Middle frontal gyrus (tissue), 1 donor: ENCODE data around the gene MAGIX.
A peak's percentile ranks its signal among the peaks of the same experiment; 100 is the strongest.

Source experiments
- DNase-seq: peaks from one replicate; pipeline ENCODE4 v3.0.0-alpha.2; 2015; ENCODE audit warnings: low spot score; ENCODE audit errors: extremely low spot score

Gene MAGIX

DNA sequence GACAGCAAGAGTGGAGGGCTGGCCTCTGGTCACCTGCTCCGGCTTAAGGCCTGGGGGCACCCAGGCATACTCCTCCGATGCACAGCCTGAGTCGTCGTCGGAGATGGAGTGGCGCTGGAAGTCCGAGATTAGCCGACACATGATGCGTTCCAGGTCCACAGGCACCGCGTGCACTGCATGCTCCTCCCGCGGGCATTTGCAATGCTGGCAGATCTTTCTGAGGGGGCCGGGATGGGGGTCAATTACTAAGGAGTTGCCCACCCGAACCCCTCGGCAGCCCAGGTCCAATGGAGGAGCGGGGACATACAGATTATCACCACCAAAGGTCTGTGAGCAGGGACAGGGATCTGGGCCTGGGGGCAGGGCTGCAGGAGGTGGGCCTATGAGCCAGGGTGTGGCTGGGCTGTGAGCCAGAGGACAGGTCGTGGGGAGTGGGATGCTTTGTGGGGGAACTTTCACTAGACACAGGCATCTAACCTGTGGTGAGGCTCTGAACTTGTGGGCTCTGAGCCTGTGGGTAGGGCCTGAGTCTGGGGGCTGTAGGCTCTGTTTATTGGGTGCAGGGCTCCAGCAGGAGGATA, 21.2 kb downstream of the MAGIX start:
- DNase-seq: no peak

DNA sequence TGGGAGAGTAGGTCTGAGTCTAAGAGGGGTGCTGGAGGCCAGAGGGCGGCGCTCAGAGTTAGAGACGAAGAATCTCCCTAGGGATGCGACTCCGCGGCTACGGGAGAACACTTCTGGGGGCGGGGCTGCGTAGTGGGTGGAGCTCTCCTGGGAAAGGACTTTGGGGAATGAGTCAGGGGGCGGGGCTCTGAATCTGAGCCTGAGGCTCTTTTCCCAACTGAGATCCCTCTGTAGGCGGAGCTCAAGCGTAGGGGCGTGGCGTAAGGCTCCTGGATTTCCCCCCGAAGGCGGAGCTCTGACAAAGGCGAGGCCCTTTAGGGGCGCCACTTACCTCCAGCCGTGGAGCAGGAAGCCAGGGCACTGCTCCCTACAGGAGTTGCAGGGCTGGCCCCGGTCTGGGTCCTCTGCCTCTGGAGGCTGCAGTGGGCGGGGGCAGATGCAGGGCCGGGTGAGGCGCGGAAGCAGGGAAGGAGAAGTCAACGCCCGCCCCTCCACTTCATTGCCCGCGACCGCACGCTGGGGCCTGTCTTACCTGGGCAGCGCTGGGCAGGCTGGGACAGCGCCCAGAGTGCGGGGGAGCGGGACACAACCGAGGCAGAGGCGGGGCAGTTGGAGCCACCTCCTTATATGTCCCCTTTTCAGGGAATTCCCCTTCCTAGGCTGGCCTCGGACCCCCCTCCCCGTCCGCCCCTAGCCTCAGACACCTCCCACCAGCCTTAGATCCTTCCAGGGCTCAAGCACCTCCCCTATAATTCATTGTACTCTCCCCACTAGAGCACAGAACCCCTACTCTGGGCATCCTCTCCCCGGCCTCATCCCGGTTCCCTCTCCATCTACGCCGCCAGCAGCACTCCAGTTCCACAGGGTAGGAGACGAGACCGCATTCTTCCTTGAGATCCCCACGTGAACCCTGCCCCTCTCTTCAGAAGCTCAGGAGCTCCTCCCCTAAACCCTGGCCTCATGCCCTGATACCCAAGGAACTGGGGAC, 22.0 kb downstream of the MAGIX start:
- DNase-seq: no peak

DNA sequence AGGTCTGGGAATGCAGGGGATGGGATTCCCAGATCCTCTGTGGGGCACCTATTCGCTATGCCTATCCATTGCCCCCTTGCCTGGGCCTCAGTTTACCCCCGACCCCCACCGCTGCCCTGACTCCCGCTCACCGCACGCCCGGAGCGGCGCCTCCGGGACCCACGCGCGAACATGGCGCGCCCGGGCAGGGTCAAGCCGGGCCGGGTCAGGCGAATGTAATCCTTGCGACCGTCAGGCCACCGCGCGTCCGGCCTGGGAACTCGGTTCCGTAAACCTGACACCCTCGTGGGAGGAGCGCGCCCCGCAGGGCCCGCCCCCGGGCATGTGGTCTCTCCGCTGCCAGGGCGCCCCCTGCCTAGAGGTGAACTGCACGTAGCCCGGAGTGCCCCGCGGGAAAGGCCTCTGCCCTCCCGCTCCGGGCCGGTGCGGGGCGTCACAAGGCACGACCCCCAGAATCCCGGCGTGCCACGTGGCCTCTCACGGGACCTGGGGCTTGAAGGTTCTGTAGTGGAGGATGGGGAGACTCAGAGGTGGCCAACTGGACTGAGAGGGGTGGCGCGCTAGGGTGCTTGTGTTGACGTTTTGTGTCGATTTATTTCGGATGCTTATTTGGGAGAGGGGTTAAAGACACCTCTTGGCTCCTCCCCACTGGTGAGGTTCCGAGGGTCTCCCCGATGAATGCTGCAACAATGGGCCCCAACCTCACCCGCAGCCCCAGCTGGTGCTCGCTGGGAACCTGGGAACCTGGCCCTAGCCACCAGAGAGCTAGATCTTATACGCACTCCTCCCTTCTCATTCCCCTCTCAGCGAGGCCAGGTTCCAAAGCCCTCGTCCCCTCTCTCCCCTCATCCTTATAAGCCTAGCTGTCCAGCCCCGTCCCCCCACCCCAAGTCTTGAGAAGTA, 23.8 kb downstream of the MAGIX start, which contains the start of gene PRICKLE3:
TSS of gene PRICKLE3 (minus strand) at position 249 of the 903 bp plus-strand sequence. CDS start at position 173, 76 bp downstream.
- DNase-seq: no peak

DNA sequence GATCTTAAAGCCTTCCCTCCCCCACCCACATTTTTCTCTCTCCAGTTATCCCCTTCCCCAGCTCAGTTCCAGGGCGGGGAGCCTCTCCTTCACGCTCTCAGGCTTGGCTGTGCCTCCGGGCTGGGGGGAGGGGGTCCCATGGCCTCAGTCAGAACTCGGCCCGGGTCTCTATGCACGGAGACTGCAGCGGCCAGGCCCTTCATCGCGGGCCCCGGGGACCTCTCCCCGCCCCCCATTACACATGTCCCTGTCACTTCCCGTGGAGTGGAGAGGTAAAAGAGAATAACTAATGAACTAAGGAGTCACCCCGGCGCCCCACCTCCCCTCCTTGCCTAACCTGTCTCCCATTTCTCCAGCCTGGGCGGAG, 24.5 kb downstream of the MAGIX start:
- DNase-seq: no peak

DNA sequence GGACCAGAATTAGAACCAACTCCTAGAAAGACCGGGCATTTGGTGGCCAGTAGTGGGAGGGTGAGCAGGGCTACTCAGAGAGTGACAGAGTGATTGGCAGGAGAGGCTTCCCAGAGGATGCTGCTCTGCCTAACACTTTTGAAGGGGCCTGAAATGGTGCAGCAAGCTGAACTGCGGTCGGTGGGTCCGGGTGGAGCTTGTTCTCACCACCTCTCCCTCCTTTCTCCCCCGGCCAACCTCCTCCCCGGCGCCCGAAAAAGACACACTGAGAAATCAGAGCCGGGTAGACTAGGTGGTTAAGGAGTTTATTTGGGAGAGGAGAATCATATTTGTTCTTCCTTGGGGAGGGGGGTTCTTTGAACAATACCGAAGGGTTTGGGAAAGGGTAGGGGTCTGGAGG, 25.0 kb downstream of the MAGIX start:
- DNase-seq: no peak

DNA sequence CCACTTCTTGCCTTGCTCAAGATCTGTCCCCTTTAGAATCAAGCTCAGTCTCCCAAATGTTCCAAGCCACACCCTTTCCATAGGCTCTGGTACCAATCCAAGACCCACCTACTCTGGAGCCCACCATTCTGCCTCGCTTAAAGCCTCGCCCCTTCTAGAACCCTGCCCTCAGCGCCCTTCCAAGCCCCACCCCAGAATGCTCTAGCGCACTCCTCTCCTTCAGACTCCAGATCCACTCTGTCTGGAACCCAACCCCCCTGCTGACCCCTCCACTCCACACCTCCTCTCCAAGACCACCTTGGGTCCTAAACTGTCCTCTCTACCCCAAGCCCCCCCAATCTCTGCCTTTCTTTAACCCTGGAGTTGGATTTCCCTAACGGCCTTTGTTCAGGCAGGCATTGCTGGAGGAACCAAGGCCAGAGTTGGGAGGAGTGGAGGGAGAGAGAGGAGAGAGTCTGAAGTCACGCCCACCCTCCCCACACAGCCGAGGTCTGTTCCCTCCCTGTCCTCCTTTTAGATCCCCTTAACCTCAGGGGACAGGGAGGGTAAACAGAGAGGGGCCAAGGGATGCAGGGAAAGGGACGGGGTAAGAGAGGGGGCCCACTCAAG, 26.0 kb downstream of the MAGIX start:
- no peak for DNase-seq

DNA sequence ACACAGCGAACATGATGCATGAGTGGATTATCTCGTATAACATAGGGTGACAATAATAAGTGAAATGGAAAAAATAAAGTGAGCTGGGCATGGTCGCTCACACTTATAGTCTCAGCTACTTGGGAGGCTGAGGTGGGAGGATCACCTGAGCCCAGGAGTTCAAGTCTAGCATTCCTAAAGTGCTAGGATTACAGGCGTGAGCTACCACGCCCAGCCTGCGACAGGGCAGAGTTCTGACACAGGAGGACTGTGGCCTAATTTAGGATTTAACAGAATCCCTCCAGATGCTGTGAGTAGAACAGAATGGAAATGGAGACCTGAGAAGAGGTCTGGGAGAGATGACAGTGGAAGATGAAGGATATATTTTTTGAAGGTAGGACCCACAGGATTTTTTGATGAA, 27.0 kb downstream of the MAGIX start:
- no peak for DNase-seq

DNA sequence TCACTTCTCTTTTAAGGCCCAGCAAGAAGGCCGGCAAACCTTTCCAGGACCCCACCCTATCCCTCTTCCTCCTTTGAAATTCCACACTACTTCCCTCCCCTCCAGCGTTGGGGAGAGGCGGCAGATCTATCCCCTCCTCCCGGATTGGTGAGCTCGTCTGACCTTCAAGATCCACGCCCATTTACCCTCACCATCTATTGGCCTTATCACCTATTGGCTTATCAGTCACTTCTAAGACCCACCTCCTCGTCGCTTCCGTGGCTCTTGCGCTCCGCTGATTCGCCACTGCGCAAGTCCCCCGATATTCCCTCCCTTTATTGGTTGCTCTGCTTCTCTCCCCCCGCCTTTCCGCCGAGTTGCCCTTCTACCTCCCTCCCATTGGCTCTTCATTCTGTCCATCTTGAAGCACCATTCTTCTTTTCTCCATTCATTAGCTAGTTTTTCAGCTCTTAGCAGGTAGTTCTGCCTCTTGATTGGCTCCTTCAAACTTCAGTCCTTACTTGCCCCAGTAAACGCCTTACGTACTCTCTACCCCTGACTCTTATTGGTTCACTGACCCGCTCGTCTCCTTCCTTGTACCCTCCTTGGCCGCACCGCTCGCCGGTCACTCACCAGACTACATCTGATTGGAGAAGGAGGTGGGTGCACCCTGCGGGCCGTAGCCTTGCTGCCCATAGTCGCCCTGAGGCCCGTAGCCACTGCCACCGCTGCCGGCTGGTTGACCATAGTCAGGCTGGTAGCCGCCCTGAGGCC, 28.4 kb downstream of the MAGIX start:
- DNase-seq: peak; percentile 81

DNA sequence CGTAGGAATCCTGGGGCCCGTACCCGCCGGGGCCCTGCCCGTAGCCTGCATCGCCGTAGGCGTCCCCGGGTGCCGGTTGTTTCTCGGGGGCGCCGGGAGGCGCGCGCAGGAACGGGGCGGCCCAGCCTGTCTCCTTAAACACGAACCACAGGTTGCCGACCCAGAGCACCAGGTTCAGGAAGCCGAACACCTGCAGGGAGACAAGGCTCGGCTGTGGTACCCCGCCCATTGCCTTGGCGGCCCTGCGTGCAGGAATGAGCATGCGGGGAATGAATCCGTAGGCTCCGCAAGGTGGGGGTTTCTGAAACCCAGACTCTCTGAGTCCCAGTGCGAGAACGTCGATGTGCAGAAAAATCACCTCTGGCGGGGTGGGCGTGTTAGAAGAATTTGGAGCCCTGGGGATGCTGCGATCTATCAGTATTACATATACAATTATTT, 29.0 kb downstream of the MAGIX start:
- no peak for DNase-seq

DNA sequence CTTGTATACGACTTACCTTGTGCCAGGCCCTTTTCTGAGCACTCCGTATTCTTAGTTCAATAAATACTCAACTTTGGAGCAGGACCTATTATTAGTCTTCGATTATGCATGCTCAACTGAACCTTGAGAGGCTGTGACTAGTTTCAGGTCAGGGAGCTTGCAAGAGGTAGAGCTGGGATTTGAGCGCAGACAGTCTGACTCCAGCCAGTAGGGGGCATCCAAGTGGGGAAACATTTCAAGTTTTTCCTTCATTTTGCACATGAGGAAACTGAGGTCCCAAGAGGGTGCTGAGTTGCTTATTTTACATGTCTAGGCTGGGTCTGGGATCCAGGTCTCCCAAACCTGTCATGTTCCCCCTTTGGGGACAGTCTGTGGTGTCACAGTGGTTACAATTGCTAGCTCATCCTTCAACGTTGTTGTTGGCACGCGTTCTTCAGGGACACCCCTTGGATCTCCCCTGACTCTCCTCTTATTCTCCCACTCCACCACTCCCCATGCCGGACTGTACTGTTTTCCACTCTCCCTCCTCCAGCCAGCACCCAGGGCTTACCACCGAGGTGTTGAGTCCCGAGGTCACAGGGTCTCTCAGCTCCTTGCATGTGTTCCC, 30.3 kb downstream of the MAGIX start:
- DNase-seq: no peak

DNA sequence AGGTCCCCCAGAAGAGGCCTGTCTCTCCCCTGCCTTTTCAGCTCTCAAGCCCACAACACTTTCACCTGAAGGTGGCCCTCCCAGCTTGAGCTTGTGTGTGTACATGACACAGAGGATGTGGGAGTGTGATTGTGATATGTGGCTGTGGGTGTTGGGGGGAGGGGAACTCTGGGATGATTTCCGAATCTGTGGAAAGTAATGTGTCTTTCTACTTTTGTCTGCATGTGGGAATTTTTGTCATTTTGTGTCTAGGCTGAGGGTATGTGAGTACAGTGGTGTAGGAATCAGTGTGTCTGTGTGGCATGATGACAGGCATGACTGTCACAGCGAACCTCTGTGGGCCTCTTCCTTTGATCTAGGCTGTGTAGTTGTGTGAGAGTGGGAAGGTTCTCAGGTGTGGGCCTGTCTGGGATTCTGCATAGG, 31.0 kb downstream of the MAGIX start:
- DNase-seq: no peak

DNA sequence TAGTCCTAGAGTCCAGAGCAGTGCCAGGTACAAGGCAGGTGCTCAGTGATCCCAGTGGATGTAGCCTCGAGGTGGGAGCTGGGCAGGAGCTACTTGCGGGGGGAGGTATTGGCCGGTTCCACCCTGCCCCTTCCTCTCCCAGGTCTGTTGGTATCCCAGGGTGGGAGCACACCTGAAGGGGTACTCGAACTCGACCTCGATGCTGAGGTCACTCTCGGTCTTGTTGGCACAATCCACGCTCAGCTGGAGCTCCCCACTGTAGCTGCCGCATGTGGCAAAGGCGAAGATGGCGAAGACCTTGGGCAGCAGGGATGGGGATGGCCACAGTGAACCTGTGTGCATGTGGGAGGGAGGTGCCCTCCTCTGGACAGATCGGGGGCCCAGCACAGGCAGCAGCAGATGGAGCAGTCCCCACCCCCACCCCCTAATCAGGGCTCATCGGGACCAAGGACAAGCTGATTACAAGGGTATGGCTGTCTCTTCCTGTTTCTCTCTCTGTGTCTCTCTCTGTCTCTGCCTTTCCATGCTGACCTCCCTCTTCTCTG, 35.1 kb downstream of the MAGIX start:
- DNase-seq: no peak

DNA sequence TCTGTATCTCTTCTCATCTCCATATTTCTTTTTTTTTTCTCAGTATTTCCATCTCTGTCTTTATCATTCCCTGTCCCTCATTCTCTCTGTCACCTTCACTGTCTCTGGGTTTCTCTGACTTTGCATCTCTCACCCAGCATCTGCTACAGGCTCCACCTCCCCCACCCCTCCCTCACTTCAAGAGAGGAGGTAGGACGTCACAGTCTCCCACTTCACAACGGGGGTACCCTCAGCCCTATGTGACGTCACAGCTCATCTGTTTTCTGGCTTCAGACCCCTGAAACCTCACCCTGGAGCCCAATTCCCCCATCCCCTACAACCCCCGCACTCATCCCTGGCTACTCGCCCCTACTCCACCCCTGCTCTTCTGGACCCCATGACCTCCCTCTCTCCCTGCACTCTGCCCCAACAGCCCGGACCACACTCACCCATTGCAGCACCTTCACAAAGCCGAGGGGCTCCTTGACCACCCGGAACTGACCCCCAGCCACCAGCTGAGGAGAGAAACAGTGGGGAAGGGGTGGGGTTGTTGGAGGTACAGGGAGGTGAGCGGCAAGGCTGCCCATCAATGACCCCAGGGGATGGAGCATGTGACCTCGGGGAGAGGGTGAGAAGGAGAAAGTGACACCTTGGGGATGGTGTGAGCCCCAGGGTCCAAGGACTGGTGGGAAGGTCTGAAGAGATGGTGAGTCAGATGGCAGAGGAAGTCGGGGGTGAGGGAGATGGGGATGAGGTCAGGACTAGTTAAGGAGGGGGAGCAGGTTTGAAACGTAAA, 36.2 kb downstream of the MAGIX start:
- DNase-seq: no peak

DNA sequence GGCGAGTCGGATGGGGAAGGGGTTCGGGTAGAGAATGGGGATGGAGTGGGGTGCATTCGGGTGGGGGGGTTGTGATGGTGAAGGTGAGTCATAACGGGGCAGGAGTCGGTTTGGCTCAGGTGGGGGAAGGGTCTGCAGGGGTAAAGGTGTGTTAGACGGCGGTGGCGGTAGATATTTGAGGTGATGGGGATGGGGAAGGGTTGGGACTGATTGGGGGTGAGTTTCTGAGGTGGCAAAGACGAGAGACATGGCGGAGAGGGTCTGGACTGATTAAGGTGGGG, 36.7 kb downstream of the MAGIX start:
- DNase-seq: no peak

DNA sequence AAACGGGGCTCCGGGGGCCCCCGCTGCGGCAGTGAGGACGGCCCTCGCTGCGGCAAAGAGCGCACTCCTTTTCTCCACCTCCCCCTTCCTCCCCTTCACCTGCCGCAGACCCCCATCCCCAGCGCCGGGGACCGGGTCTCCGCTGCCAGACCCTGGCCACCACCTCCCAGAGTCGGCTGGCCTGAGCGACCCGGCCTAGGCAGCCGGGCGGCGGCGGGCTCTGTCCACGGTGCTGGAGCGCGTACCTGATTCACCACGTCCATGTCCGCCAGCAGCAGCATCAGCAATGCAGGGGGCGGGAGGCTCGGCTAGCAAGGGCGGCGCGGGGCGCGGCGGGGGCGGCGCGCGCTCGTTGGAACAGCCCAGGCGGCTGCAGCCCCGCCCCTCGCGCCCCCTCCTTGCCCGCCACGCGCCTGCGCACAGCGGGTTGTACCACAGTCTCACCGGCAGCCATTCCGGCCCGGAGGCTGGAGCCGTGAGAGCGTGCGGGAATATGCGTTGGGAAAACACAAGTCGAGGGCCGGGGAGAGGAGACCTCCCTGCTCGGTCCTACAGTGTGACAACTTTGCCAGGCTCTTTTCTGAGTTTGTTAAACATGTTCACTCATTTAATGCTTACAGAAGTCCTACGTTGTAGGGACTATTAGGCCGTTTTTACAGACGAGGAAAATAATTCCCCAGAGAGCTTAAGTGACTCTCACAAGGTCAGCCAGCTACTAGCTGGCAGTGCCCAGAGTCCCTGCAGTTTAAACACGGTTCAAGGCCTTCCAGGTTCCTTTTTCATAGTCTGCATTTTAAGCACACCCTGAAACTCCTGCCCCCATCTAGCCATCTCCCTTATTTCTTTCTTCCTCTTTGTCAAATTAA, 37.6 kb downstream of the MAGIX start, which contains the start of gene SYP:
TSS of gene SYP (minus strand) at position 288 of the 866 bp plus-strand sequence. CDS start at position 281, 7 bp downstream.
- peak; percentile 75 for DNase-seq

DNA sequence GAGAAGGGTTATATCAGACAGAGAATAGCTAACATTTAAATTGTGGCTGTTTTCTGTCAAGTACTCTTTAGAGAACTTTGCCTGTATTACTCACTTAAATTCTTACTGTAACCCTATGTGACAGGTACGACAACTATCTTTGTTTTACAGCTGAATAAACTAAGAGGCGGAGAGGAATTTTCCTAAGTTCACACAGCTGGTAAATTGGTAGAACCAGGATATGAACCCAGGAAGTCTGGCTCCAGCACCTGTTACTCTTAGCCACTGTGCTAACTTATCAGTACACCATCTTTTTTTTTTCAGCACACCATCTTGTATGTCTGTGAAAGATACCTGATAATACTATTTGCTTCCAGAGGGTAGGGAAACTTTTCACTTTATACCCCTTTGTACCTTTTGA, 39.5 kb downstream of the MAGIX start:
- no peak for DNase-seq

DNA sequence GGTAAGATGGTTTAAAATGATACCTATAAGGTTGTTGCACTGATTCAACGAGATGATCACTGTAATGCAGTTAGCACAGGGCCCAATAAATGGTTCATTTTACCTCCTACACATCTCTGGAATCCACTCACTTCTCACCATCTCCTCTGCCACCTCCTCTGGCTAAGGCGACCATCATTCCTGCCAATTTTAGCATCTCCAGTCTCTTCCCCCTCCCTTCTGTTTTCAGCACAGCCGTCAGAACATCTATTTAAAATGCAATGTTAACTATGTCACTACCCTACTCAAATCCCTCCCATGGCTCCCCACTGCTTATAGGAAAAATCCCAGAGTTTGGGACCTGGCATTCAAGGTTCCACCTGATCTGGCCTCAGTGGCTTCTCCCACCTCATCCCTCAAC, 41.0 kb downstream of the MAGIX start:
- no peak for DNase-seq

DNA sequence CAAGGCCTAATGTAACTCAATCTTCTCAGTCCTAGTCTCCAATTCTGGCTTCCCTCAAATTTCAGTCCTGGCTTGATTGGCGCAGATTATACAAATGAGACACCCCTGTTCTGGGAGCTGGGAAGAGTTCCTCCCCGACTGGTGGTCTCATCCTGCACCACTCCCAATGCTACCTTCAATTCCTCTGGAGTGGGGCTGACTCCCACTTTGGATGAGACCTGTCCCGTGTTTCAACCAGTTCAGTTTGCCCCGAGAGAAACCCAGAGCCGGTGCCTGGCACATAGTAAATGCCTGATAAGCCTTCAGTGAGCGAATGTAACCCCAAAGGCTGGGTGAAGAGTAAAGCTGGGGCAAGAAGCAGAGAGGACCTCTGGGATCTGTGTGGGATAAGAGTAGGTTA, 41.5 kb downstream of the MAGIX start:
- DNase-seq: no peak
